Limb (tissue), 2 donors: ENCODE data around the gene MRC2.

Experiments
- DNase-seq, 2 donors: peaks; one replicate each; pipeline ENCODE4 v3.0.0-alpha.2; 2016; ENCODE audit errors: extremely low spot score in 2 of 2

The MRC2 gene

DNA sequence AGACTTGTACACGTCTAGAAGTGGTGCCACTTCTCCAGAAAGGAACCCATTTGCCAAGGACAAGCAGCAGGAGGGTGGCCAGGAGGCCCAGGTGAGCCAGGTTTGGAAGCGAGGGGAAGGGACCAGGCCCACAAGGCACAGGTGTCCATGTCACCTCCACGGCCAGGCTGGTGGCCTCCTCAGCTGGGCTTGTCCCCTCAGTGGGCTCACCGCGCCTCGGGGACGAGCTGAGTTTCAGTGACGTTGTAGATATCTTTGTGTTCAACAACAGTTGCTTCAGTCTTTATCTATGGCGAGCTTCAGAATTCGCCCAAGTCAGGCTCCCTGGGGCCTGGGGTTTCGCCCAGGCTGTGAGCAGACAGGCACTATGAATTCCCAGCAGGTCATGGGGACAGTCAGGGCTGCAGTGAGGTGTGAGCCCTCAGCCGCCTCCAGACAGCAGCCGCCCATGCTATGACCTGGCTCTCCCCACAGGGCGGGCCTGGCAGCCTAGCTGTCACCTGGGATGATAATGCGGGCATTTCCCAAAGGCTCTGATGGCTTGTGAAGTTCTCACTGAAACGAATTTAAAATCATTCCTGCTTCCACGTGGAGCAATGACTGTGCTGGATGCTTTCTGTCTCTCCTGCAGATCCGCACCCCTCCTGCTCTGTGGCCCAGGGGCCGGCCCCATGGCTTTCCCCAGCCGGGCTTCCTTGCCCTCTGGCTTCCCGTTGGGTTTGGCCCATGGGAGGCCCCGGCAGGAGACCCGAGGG lies 89.5 kb downstream of the MRC2 start:
- DNase-seq = no peak

DNA sequence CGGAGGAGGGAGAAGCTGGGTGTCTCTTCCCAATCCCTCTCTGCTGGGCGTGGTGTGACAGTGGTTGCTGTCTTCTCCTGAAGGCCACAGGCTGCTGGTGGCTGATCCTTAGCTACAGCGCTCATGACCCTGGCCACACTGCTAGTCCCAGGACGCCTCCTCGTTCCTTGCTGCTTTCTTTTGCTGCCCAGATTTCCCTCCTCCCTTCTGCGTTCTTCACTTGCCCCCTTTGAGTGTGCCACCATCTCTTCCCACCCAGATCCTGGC lies 90.1 kb downstream of the MRC2 start:
- DNase-seq = no peak

DNA sequence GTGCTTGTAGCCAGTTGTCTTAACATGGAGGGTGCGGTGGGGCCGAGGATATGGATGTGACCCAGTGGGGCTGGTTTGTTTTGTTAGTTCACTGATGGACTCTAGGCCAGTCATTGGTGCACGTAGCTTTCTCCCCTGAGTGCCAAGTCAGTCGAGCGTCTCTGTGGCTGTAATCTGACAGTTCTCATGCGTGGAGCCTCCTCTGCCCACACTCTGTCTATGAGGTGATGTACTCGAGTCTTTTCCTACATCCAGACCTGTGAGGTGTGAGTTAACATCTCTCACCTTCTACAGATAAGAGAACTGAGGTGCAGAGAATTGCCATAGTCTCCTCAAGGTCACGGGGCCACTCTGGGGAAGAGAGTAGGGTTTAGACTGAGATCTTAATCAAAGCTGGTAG lies 90.4 kb downstream of the MRC2 start:
- peak in 1 of 2 donors; percentile 6 for DNase-seq

DNA sequence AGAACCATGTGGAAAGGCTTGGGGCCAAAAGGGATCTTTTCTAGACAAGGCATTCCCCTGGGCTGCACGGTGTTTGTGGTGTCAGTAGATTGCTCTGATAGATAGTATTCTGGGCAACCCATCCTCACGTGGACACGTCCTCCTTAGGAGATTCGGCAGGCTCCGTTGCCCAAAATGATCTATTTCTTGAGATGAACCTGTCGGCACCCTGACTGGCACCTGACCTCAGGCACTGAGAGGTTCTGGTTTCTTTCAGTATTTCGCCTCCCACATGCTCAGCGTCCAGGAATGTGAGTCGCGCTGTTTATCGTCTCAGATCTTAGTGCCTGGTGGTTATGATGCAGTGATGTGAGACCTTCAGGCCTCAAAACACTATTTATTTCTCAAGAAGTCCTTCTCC lies 91.0 kb downstream of the MRC2 start:
- DNase-seq = peak in 1 of 2 donors; percentile 1

DNA sequence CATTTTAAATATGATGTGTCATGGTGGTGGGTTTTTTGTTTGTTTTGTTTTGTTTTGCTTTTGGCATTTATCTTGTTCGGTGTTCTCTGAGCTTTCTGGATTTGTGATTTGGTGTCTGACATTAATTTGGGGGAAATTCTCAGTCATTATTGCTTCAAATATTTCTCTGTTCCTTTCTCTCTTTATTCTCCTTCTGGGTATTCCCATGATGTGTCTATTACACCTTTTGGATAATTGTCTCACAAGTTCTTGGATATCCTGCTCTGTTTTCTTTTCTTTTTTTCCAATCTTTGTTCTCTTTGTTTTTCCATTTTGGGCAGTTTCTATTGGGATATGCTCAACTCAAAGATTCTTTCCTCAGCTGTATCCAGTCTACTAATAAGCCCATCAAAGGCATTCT lies 92.1 kb downstream of the MRC2 start:
- DNase-seq = no peak

DNA sequence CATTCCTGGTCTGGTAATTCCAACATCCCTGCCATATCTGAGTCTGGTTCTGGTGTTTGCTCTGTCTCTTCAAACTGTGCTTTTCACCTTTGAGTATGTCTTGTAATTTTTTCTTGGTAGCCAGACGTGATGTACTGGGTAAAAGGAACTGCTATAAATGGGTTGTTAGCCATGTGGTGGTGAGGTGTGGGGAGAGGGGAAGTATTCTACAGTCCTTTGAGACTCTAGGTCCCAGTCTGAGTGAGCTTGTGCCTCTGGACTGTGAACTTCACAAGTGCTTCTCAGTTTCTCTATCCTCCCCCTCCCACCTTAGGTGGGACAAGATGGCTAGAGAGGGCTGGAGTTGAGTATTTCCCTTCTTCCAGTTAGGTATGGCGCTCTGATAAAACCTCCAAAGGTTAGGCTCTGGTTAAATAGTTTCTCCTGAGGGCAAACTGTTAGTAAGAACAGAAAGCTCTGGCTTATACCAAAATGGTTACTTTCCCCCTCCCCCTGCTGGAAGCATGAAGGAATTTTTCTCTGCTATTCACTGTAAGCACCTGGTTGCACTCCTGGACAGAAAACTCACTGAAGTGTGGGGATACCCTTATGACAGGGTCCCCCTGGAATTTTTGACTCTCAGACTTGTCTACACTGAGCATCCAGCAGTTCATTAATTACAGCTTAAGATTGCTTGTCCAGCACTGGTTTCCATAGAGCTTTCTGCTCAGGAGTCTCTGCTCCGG lies 92.8 kb downstream of the MRC2 start:
- DNase-seq = no peak

- DNase-seq = no peak
These were observed 95.2 kb downstream of the MRC2 start for GRCh38 chr17:62722625-62723024.

DNA sequence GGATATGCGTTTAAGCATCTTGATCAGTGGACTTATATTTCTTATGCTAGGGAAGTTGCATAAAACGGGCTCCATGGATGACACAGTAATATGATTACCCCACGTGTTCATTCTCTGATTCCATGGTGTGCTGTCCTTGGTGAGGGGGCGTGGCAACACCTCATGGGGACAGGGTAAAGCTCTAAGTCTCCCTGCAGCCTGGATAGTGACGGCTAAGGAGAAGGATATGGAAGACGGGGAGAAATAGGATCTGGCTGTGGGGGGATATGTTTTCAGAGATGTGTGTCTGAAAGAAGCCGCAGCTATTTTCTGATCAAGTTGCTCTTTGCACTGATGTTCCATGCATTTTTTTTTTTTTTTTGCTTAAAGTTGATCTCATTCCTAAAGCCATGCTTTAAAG lies 96.4 kb downstream of the MRC2 start:
- DNase-seq = no peak

DNA sequence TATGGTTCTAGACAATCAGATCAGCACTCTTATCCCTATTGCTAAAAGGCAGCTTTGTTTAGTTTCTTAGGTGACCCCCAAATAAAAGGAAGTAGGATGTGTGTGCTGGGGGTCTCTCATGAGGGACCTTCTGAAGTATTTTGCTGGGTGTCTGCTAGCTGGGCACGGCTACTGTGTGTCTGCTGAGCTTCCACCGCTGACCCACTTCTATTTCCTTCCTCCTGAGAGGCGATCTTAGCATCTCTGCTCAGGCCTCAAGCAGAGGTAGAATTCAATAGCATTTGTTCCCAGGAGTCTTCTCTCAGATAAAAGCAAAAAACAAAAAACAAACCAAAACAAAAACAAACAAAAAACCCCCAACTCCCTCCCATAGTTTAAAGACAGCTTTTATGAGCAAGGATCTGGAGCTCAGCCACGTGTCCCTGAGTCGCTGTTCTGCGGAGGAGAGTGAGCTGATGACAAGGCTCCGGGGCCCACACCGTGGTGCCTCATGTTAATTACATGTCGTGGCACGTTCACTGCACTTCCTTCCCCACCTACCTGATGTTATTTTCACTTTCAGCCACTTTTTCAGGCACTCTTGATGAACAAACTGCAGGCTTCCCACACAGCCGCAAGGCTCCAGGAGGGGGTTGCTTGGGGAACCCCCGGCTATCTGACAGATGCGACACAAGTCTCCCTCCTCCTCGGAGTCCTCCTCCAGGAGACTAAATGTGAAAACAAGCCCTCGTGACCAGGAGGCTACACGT lies 97.1 kb downstream of the MRC2 start:
- DNase-seq = no peak

DNA sequence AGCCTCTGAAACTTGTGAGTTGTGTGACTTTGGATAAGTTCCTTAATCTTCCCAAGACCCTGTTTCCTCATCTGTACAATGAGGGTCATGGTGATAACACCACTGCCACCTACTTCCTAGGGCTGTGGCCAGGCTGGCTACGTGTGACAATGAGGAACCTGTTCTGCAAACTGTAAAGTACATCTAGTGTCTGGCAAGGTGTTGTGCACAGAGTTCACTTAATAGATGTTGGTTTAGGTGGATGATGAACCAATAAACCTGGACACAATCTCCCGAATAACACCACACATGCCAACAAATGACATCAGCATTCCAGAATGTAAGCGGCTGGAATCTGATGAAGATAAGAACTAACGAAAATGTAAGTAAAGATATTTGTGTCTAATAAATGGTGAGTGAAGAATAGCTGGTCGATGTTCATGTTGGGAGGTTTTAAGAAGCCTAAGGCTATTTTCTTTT lies 98.3 kb downstream of the MRC2 start:
- DNase-seq = no peak

DNA sequence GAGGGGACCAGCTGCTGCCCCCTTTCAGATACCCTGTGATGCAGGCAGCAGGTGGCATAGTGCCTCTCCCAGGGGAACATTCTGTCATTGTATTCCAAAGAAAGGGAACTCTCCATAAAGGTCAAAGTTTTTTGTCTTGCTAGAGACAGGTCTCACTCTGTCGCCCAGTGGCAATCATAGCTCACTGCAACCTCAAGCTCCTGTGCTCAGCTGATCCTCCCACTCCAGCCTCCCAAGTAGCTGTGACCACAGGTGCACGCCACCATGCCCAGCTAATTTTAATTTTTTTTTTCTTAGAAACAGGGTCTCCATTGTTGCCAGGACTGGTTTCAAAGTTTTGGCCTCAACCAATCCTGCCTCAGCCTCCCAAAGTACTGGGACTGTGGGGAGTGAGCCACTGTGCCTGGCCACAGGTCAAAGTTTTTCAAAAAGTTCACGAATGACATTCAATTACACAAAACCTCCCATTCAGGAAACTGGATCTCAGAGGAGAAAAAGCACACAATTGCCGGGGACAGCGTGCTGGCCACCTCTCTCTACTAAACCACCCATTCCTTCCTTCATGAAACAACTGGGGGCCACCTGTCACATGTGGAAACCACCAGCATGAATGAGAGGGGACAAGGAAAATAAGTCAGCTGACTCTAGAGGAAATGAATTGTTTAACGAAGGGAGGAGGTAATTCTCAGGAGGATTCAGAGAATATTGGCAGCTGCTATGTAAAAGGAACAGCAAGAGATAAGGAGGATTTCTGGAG lies 100.6 kb downstream of the MRC2 start:
- DNase-seq = no peak

DNA sequence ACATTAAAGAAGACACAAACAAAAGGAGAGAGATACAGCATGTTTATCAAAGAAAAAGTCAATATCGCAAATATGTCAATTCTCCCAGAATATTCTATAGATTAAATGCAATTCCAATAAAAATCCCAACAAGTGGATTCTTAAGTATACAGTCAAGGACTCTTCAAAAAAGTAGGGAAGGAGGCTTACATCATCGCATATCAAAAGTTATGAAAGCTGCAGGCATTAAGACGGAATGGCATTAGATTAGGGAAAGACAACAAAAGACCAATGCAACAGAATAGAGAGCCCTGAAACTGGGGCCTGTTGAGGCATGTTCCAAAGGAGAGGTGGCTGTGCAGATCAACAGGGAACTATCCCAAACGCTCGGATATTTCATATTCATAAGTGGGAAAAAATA lies 104.7 kb downstream of the MRC2 start:
- no peak for DNase-seq

DNA sequence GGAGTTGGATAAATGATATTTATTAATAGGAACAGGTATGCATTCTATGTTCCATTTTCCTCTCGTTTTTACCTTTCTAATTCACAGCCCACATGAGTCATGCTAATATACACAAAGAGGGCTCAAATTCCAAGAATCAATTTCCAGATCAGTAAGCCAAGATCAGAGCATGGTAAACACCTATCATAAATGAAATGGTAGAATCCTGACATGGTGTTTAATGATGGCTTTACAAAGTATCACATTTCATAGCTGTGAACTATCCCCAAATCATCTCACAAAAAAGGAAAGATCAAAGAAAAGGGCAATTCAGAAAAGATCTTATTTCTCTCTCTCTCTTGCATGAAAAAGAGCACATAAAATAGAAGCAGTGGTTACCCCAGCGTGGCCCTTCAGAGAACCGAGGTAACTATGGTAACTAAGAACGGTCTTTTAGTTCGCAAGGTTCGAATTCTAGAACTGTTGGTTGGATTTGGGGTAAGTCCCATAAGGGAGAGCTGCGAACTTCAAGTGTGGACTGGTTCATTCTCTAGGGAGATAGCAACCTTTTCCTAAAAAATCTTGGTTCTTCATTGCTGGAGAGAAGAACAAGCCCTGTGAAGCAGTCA lies 107.7 kb downstream of the MRC2 start:
- no peak for DNase-seq

GRCh38 chr17:62737513-62737912 lies 110.0 kb downstream of the MRC2 start:
- DNase-seq = peak in 1 of 2 donors; percentile 6

DNA sequence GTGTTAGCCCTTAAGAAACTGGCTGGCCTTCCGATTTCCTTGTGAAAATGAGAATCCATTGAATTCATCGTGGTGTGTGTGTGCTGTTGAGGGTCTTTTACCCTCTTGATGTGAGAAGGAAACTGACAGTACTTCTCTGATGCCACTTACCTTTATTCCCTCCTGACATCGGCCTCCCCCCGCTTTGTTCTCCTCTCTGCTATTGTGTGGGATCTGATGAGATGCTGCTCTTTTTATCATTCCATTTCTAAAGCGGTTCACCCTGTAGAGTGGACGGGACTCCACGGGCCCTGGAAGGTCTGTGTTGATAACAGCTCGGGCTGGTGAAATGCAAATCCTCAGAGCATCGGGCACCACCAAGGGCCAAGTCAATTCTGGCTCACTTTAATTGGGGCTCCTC lies 110.8 kb downstream of the MRC2 start:
- peak in 1 of 2 donors; percentile 2 for DNase-seq

GRCh38 chr17:62739645-62740388 lies 112.3 kb downstream of the MRC2 start:
- peak in 1 of 2 donors; percentile 30 for DNase-seq

GRCh38 chr17:62741290-62741689 lies 113.8 kb downstream of the MRC2 start:
- no peak for DNase-seq
